ENCODE data around the gene KRTAP10-12. TPM values are rescaled to one million over a fixed set of nuclear protein-coding genes. Genes with fewer than 3 reads are reported as not detected.

KRTAP10-12 gene
- total RNA-seq, 1 experiment from 2014 or later: not detected

DNA sequence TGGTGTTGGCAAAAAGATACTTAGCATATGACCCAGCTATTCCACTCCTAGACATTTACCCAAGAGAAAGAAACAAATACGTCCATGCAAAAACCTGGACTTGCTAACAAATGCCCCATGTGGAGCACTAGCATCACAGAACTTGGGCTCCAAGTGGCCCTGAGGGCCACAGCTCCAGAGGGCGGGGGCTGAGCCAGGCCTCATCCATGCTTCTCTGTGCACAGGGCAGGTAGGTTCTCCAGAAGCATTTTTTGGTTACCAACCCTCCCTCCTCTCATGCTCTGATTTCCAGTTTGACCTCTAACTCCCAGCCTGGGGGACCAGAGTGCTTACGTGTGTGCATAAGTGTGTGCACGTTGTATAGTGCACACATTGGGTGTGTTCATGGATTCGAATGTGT lies 32.3 kb upstream of the KRTAP10-12 start (continued):
- TF ChIP-seq, protein P1, sequence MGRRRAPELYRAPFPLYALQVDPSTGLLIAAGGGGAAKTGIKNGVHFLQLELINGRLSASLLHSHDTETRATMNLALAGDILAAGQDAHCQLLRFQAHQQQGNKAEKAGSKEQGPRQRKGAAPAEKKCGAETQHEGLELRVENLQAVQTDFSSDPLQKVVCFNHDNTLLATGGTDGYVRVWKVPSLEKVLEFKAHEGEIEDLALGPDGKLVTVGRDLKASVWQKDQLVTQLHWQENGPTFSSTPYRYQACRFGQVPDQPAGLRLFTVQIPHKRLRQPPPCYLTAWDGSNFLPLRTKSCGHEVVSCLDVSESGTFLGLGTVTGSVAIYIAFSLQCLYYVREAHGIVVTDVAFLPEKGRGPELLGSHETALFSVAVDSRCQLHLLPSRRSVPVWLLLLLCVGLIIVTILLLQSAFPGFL (CRISPR knock-in tag; IDR thresholded peaks at IDR 0.05; ENCODE audit: borderline replicate concordance): no peak

DNA sequence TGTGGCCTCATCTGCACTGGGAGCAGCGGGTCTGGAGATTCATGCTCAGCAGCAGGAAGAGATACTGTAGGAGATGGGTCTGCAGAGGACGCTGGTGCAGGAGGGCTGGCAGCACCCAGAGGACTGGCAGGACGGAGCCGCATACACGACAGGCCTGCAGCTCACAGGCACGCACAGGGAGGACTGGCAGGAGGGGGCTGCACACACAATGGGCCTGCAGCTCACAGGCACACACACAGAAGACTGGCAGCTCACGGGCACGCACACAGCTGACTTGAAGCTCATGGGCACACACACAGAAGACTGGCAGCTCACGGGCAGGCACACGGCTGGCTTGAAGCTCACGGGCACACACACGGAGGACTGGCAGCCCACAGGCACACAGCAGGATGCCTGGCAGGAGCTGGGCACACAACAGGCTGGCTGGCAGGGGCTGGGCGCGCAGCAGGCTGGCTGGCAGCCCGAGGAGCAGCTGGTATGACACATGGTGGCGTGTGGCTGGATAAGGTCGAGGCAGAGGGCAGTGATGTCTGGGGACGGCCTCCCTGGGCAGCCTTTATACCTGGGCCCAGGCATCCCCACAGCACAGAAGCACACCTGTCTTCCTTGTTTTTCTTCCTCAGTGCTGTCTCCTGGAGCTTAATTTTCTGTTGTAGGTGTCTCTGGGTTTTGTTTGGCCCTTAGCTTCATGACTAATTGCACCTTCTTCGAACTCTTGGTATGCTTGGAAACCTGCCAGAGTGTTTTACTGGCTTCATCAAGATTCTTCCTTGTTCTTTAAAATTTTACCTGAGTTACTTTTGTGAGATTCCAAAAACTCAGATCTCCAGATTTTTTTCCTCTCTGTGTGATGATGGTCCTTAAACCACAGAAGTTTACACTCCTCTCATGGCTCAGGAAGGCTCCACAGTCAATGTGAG lies 30.3 kb upstream of the KRTAP10-12 start, which contains the start of gene KRTAP12-2:
Gene KRTAP12-2, minus strand, starts transcription at position 527 of the 920 bp plus-strand sequence. Its CDS starts 41 bp downstream, at position 486.
- no peak within 1 kb of the TSS for H3K27ac Mint-ChIP-seq
- POLR2A ChIA-PET: no interaction called here
- CTCF ChIA-PET: no interaction called here
- no peak within 1 kb of the TSS for H3K4me3 Mint-ChIP-seq
- H3K4me1 Mint-ChIP-seq: peaks cover 2% of the 10 kb centered on the region
- H3K36me3 Mint-ChIP-seq: peaks cover 38% of the 10 kb centered on the region
- TF ChIP-seq NFE2L1 (CRISPR knock-in tag; IDR thresholded peaks at IDR 0.05) (no peak), ZNF396 (CRISPR knock-in tag; IDR thresholded peaks at IDR 0.05; ENCODE audit: borderline replicate concordance) (no peak)
- peaks cover 36% of the 10 kb centered on the region for H3K9me3 Mint-ChIP-seq
- no peak for ATAC-seq
- peaks cover 2% of the 10 kb centered on the region; the same call in 1 of the 2 replicates for H3K27me3 Mint-ChIP-seq (ENCODE audit: low read depth)
- DNase-seq (ENCODE audit: low spot score): no peak

DNA sequence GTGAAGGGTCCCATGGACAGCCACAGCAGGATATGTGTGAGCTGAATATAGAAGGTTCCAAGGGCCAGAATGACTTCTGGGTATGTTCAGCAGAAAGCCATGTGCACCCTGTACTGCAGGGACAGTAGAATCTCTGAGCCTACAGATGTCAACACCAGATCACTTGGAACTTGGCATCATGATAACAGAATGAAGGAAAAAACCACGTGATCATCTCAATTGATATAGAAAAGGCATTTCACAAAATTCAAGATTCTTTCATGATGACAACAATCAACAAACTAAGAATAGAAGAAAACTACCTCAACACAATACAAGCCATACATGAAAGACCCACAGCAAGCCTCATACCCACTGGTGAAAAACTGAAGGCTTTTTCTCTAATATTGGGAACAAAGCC lies 29.4 kb upstream of the KRTAP10-12 start:
- no peak for DNase-seq (ENCODE audit: low spot score)
- ChIA-PET CTCF (no interaction called here), POLR2A (interaction anchor here (0.5 kb wide), 1 partner anchor 21 kb away, joined by 3 read pairs; the partner anchor contains the start of gene KRTAP10-11)
- H3K27me3 Mint-ChIP-seq (ENCODE audit: low read depth): peaks cover 2% of the 10 kb centered on the region; the same call in 1 of the 2 replicates
- TF ChIP-seq, protein P2, sequence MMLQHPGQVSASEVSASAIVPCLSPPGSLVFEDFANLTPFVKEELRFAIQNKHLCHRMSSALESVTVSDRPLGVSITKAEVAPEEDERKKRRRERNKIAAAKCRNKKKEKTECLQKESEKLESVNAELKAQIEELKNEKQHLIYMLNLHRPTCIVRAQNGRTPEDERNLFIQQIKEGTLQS (CRISPR knock-in tag; conservative IDR thresholded peaks at IDR 0.05): no peak
- TF ChIP-seq ZBTB21 (CRISPR knock-in tag; IDR thresholded peaks at IDR 0.05; ENCODE audit: borderline replicate concordance): no peak
- no peak for TF ChIP-seq PRRX2 (CRISPR knock-in tag; IDR thresholded peaks at IDR 0.05)
- no peak for TF ChIP-seq ZNF263 (CRISPR knock-in tag; IDR thresholded peaks at IDR 0.05; ENCODE audit: low read depth)
- TF ChIP-seq TP53 (CRISPR knock-in tag; IDR thresholded peaks at IDR 0.05): no peak
- TF ChIP-seq NFYB (CRISPR knock-in tag; conservative IDR thresholded peaks at IDR 0.05; ENCODE audit: low read depth): no peak
- TF ChIP-seq, protein P3, sequence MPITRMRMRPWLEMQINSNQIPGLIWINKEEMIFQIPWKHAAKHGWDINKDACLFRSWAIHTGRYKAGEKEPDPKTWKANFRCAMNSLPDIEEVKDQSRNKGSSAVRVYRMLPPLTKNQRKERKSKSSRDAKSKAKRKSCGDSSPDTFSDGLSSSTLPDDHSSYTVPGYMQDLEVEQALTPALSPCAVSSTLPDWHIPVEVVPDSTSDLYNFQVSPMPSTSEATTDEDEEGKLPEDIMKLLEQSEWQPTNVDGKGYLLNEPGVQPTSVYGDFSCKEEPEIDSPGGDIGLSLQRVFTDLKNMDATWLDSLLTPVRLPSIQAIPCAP (CRISPR knock-in tag; IDR thresholded peaks at IDR 0.05): no peak
- no peak for TF ChIP-seq NFE2L1 (CRISPR knock-in tag; IDR thresholded peaks at IDR 0.05)
- no peak for TF ChIP-seq ZNF219 (CRISPR knock-in tag; IDR thresholded peaks at IDR 0.05; ENCODE audit: borderline replicate concordance)
- no peak for TF ChIP-seq GABPB1 (CRISPR knock-in tag; IDR thresholded peaks at IDR 0.05)
- TF ChIP-seq ZNF317 (CRISPR knock-in tag; IDR thresholded peaks at IDR 0.05; ENCODE audit: borderline replicate concordance, low read depth): no peak
- H3K36me3 Mint-ChIP-seq: peaks cover 43% of the 10 kb centered on the region
- H3K9me3 Mint-ChIP-seq: peaks cover 40% of the 10 kb centered on the region
- H3K27ac Mint-ChIP-seq: no peak overlapping the region
- ATAC-seq: no peak
- peaks cover under 1% of the 10 kb centered on the region; the same call in 1 of the 2 replicates for H3K4me1 Mint-ChIP-seq
- no peak overlapping the region for H3K4me3 Mint-ChIP-seq

DNA sequence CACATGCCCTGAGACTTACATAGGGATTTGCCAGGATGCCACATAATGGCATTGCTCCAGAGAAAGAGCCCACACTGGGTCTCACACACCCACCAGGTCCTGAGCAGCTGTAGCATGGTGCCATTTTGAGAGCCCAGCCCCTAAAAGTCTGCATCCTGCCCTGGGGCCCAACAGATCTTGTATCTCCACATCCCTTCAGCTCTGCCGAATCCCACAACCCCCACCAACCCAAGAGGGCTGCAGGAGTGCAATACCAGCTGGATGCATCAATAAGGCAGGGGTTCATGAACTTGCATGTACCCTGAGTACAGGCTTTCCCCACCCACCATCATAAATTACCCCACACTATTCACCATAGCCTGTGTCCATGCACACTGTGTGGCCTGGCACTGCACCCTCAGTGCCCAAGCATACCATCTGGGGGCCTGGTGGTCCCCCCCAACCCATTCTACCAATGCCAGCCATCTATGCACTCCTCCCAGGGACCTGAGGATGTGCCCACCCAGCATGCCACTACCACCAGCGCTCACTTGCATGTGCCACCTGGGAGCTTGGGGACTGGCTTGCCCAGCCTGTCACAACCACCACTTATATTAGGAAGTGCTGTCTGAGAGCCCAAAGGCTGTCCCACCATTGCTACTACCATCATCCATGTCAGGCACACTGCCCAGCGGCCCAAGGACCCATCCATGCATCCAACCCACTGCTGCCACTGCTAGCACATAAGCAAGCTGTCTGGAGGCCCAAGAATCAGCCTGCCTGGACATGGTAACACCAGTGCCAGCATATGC lies 26.1 kb upstream of the KRTAP10-12 start:
- no peak overlapping the region for H3K27ac Mint-ChIP-seq
- POLR2A ChIA-PET: no interaction called here
- CTCF ChIA-PET: no interaction called here
- peaks cover 47% of the 10 kb centered on the region for H3K36me3 Mint-ChIP-seq
- no peak for ATAC-seq
- no peak for DNase-seq (ENCODE audit: low spot score)
- H3K4me3 Mint-ChIP-seq: no peak overlapping the region
- H3K9me3 Mint-ChIP-seq: peaks cover 54% of the 10 kb centered on the region
- peaks cover 2% of the 10 kb centered on the region for H3K27me3 Mint-ChIP-seq (ENCODE audit: low read depth)
- H3K4me1 Mint-ChIP-seq: peaks cover 3% of the 10 kb centered on the region; the same call in 1 of the 2 replicates
- TF ChIP-seq, protein P4, sequence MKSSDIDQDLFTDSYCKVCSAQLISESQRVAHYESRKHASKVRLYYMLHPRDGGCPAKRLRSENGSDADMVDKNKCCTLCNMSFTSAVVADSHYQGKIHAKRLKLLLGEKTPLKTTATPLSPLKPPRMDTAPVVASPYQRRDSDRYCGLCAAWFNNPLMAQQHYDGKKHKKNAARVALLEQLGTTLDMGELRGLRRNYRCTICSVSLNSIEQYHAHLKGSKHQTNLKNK (CRISPR knock-in tag; IDR thresholded peaks at IDR 0.05): no peak
- no peak for TF ChIP-seq ZNF317 (CRISPR knock-in tag; IDR thresholded peaks at IDR 0.05; ENCODE audit: borderline replicate concordance, low read depth)
- no peak for TF ChIP-seq ATF1 (CRISPR knock-in tag; IDR thresholded peaks at IDR 0.05)
- TF ChIP-seq, protein P5, sequence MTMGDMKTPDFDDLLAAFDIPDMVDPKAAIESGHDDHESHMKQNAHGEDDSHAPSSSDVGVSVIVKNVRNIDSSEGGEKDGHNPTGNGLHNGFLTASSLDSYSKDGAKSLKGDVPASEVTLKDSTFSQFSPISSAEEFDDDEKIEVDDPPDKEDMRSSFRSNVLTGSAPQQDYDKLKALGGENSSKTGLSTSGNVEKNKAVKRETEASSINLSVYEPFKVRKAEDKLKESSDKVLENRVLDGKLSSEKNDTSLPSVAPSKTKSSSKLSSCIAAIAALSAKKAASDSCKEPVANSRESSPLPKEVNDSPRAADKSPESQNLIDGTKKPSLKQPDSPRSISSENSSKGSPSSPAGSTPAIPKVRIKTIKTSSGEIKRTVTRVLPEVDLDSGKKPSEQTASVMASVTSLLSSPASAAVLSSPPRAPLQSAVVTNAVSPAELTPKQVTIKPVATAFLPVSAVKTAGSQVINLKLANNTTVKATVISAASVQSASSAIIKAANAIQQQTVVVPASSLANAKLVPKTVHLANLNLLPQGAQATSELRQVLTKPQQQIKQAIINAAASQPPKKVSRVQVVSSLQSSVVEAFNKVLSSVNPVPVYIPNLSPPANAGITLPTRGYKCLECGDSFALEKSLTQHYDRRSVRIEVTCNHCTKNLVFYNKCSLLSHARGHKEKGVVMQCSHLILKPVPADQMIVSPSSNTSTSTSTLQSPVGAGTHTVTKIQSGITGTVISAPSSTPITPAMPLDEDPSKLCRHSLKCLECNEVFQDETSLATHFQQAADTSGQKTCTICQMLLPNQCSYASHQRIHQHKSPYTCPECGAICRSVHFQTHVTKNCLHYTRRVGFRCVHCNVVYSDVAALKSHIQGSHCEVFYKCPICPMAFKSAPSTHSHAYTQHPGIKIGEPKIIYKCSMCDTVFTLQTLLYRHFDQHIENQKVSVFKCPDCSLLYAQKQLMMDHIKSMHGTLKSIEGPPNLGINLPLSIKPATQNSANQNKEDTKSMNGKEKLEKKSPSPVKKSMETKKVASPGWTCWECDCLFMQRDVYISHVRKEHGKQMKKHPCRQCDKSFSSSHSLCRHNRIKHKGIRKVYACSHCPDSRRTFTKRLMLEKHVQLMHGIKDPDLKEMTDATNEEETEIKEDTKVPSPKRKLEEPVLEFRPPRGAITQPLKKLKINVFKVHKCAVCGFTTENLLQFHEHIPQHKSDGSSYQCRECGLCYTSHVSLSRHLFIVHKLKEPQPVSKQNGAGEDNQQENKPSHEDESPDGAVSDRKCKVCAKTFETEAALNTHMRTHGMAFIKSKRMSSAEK (CRISPR knock-in tag; IDR thresholded peaks at IDR 0.05; ENCODE audit: borderline replicate concordance): no peak
- no peak for TF ChIP-seq ZNF396 (CRISPR knock-in tag; IDR thresholded peaks at IDR 0.05; ENCODE audit: borderline replicate concordance)
- TF ChIP-seq ZNF263 (CRISPR knock-in tag; IDR thresholded peaks at IDR 0.05; ENCODE audit: low read depth): no peak
- TF ChIP-seq, protein P1 (CRISPR knock-in tag; IDR thresholded peaks at IDR 0.05; ENCODE audit: borderline replicate concordance): no peak
- TF ChIP-seq FOXP1 (CRISPR knock-in tag; IDR thresholded peaks at IDR 0.05; ENCODE audit: borderline replicate concordance): no peak
